Lower leg skin (tissue), 3 donors: ENCODE data around the gene MICAL2.

Source experiments
- CTCF ChIP-seq, 3 donors: fragments of 450-650 bp; IDR thresholded peaks; one replicate each; pipeline ENCODE4 v1.5.1; 2016; ENCODE audit warnings: antibody characterized with exemption in 3 of 3, mild to moderate bottlenecking in 3 of 3, moderate library complexity in 2 of 3
- POLR2A ChIP-seq, 2 donors: fragments of 450-650 bp; IDR thresholded peaks; one replicate each; pipeline ENCODE4 v1.6.1; 2016 to 2017; ENCODE audit warnings: antibody characterized with exemption in 2 of 2, mild to moderate bottlenecking in 1 of 2, moderate library complexity in 1 of 2

GRCh38 chr11:12216671-12217374, 106.4 kb downstream of the MICAL2 start:
- TF ChIP-seq CTCF (IDR thresholded peaks at IDR 0.05) (no peak), POLR2A (IDR thresholded peaks at IDR 0.05) (no peak)
